ENCODE measurements around the gene NCK2.

DNA sequence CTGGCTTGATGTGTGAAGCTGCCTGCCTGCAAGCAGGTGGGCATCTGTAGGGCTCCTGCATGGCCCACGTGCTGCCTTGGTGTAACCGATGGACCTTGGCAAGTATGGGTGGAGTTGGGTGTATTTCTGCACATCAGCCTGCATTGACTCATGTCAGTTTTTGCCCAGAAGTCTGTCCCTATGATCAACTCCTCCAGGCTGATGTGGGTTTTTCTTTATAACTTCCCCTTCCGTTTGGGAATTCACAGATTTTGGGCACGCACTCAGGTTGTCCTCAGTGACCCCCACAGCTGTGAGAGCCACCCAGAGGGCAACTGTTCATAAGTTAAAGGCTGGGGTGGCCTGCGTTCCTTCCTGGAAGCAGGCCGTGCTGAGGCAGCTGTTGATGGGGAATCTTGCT, 123.3 kb downstream of the NCK2 start:
- TF ChIP-seq, protein P1, sequence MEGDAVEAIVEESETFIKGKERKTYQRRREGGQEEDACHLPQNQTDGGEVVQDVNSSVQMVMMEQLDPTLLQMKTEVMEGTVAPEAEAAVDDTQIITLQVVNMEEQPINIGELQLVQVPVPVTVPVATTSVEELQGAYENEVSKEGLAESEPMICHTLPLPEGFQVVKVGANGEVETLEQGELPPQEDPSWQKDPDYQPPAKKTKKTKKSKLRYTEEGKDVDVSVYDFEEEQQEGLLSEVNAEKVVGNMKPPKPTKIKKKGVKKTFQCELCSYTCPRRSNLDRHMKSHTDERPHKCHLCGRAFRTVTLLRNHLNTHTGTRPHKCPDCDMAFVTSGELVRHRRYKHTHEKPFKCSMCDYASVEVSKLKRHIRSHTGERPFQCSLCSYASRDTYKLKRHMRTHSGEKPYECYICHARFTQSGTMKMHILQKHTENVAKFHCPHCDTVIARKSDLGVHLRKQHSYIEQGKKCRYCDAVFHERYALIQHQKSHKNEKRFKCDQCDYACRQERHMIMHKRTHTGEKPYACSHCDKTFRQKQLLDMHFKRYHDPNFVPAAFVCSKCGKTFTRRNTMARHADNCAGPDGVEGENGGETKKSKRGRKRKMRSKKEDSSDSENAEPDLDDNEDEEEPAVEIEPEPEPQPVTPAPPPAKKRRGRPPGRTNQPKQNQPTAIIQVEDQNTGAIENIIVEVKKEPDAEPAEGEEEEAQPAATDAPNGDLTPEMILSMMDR (conservative IDR thresholded peaks at IDR 0.05; ENCODE audit: low read depth, low read length): no peak
- TF ChIP-seq FOS (IDR thresholded peaks at IDR 0.05; ENCODE audit: low read depth, low read length) (no peak), MAFK (IDR thresholded peaks at IDR 0.05; ENCODE audit: low read depth, low read length) (no peak), POLR2A (IDR thresholded peaks at IDR 0.05; ENCODE audit: low read depth, low read length) (no peak), RFX5 (IDR thresholded peaks at IDR 0.05; ENCODE audit: low read depth, low read length) (no peak), MXI1 (IDR thresholded peaks at IDR 0.05; ENCODE audit: borderline replicate concordance, low read depth, low read length) (no peak), RCOR1 (IDR thresholded peaks at IDR 0.05; ENCODE audit: insufficient replicate concordance, low read length) (no peak), RAD21 (IDR thresholded peaks at IDR 0.05; ENCODE audit: low read length) (no peak), SMC3 (IDR thresholded peaks at IDR 0.05; ENCODE audit: low read depth, low read length) (no peak), NFE2L2 (IDR thresholded peaks at IDR 0.05; ENCODE audit: low read depth, low read length) (no peak), CHD1 (IDR thresholded peaks at IDR 0.05; ENCODE audit: low read depth, low read length) (no peak), BHLHE40 (IDR thresholded peaks at IDR 0.05; ENCODE audit: low read depth, low read length) (no peak), MAZ (IDR thresholded peaks at IDR 0.05; ENCODE audit: borderline replicate concordance, low read depth, low read length) (no peak)
- TF ChIP-seq, protein P2, sequence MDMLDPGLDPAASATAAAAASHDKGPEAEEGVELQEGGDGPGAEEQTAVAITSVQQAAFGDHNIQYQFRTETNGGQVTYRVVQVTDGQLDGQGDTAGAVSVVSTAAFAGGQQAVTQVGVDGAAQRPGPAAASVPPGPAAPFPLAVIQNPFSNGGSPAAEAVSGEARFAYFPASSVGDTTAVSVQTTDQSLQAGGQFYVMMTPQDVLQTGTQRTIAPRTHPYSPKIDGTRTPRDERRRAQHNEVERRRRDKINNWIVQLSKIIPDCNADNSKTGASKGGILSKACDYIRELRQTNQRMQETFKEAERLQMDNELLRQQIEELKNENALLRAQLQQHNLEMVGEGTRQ (IDR thresholded peaks at IDR 0.05; ENCODE audit: low read depth, low read length): no peak

All from IMR-90 (cell line).